GM15510 (cell line): ENCODE data around the gene MYLK.

Experiments
- POLR2A ChIP-seq: IDR thresholded peaks from 3 replicates; pipeline ENCODE4 v1.6.1; 2011; ENCODE audit warnings: borderline replicate concordance; ENCODE audit not compliant: insufficient read length; ENCODE audit errors: extremely low read depth

The MYLK gene

GRCh38 chr3:123642957-123643330, 241.2 kb downstream of the MYLK start:
- TF ChIP-seq POLR2A, result no peak

- no peak for TF ChIP-seq POLR2A
Measured at GRCh38 chr3:123642182-123642956, 241.8 kb downstream of the MYLK start.

- TF ChIP-seq POLR2A, result no peak
Measured at GRCh38 chr3:123641505-123641904, 242.6 kb downstream of the MYLK start.

DNA sequence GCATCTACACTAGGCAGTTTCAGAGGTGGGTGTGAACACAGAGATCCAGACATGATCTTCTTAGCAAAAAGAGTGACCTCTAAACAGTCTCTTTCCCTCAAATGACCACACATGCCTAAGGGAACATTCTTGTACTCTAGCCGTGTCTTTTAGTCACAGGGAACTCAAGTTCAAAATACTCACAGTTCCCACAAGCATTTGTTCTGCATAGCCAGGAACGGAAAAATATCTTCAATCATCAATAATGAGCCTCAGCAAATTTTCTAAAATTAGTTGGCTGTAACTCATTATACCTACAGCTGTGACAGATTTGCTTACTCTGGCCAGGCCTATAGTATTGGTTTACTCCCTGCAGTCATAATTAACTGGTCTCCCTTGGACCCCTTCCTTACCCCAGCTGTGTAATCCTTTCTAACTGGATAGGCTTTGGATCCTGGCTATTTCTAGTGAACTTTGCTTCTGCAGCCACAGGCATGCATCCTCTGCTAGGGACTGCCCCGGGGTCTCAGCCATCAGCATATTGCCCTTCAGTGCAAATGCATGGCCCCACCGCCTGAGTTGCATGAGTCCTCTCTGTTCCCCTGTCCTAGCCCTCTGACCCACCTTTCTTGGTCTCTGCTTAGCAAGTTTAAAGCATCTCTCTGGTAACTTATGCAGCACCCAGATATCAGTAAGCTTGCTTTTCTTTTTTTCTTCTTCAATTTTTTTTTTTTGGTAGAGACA, 243.2 kb downstream of the MYLK start:
- no peak for TF ChIP-seq POLR2A

GRCh38 chr3:123640311-123640710, 243.8 kb downstream of the MYLK start:
- no peak for TF ChIP-seq POLR2A

DNA sequence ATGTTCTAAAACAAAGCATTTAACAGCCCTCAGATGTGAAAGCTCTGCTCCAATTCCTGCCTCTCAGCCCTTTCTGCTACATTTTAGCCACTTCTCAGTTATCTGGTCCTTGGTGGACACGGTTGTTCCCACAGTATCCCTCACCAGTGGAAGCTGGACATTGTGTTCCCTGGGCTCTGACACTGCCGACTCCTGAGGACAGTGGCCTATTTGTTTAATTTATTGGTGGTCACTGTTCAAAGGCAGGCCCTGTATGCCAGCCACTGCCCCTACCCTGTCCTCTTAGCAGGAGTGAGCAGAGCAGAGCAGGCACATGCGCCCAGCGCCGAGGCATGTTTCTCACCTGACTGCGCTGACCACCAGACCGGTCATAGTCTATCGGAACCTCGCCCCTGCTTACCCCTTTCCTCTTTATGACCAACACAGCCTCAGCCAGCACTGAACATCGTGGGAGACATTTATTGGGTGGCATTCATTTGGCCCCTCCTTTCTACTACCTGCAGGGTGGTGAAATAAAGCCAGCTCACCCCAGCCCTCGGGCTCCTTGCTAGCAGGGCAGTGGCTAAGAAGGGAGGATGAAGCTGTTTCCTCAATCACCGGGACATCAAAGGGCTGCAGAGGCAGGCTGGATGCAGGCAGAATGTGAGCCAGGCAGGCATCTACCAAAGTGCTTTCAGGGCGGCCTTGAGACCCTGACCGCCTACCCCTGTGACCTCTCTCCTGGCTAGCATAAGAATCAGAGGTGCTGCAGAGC, 245.0 kb downstream of the MYLK start:
- no peak for TF ChIP-seq POLR2A

GRCh38 chr3:123637841-123638240, 246.3 kb downstream of the MYLK start:
- no peak for TF ChIP-seq POLR2A

DNA sequence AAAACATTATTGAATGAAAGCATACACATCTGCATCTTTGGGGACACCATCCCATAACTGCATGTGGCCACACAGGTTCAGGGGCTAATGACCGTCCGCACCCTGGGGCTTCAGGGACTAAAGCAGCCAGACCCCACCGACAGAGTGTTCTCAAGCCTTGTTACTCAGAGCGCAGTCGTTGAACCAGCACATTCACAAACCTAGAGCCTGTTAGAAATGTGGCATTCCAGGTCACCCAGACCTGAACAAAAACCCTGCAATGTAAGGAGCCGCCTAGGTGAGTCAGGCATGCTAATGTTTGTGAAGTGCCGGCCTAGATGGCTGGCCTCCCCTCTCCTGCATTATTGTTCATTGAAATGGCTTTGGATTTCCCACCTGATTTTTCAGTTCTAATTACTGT, 247.0 kb downstream of the MYLK start:
- TF ChIP-seq POLR2A, result no peak

DNA sequence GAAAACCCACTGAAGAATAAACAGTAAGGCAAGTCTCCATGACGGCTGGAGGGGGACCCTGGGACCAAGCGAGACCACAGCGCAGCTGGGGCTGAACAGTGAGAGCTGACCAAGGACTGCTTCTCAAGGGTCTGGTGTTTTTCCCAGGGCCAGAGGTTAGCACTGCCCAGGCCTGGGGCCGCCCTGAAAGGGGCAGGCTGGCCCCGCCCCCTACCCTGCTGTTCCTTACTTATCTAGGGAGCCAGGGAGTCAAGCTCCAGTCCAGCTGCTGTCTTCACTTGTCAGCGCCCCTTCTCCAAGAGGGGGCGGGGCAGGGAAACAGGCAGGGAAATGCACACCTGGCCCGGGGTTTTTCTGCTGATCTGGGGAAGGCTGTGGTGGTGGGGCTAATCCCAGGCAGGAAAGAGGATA, 247.7 kb downstream of the MYLK start:
- no peak for TF ChIP-seq POLR2A

GRCh38 chr3:123635717-123636116, 248.4 kb downstream of the MYLK start:
- no peak for TF ChIP-seq POLR2A

DNA sequence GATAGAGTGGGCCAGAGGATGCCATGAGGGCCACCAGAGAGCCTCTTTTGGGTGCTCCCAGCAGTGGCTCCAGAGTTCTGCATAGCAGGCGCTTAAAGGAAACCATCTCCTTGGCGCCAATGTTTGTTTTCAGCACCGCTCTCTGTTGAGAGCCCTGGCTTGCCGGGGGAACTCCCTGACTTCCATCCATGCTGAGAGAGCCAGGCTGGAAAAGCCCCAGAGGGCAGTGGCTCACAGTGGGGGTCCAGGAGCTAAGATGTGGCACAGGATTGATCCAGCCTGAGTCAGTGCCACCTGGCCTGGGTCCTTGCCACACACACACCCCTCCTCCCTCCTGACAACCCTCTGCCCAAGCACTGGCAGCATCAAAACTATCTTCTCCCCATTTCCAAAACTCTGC, 248.9 kb downstream of the MYLK start:
- TF ChIP-seq POLR2A, result no peak

GRCh38 chr3:123634149-123635051, 249.7 kb downstream of the MYLK start:
- TF ChIP-seq POLR2A, result no peak

DNA sequence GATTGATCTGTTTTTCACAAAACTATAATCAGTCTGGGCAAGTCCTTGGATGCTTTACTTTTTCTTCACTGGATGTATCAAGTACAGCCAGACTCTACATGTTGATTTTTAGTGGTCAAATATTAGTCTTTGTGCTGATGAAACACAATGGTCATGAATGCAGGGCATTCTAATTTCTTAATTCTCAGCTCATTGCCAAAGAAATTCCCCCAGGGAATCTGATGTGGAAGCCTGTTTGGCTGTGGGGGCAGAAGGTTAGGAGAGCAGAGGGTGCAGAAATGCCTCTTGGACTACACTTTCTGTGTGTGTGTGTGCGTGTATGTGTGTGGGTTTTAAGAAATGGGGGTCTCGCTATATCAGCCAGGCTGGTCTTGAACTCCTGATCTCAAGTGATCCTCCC, 250.6 kb downstream of the MYLK start:
- no peak for TF ChIP-seq POLR2A

DNA sequence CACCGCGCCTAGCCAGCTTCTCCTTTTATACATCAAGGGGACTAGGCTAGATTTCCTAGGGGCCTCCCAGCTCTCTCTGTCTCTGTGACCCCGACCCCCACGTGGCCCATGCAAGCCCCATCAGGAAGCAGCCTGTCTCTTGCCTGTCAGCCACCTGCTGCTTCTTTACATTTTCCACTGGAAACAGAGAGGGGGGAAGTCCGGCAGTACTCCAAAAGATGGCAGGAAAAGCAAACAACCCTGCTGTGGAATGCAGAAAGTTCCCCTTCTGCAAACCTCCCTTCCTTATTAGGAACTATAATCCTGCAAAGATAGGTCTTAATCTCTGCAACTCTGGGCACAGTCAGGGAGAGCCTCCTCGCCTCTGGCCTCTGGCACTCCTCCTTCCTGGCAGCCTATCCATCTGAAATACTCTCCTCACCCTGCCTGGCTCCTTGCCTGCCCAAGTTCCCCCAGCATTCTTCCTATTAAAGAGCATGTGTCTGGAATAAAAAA, 251.9 kb downstream of the MYLK start:
- no peak for TF ChIP-seq POLR2A
